Measurements from ENCODE around the gene MT1E.

DNA sequence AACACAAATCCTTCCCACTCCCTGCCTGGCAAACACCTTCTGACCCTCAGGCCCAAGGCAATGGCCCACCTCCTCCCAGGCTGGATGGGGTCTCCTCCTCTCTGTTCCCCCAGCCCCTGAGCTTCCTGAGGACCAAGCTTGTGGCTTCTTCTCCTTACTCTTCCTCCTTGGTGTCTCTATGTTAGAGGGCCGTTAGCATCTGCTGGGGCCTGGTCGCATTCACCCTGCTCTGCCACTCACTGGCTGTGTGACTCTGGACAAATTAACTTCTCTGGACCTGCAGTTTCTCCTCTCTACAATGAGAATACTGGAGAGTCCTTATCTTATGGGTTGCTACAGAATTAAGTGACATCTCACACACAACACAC, 17.9 kb upstream of the MT1E start:
- TF ChIP-seq, protein P1, sequence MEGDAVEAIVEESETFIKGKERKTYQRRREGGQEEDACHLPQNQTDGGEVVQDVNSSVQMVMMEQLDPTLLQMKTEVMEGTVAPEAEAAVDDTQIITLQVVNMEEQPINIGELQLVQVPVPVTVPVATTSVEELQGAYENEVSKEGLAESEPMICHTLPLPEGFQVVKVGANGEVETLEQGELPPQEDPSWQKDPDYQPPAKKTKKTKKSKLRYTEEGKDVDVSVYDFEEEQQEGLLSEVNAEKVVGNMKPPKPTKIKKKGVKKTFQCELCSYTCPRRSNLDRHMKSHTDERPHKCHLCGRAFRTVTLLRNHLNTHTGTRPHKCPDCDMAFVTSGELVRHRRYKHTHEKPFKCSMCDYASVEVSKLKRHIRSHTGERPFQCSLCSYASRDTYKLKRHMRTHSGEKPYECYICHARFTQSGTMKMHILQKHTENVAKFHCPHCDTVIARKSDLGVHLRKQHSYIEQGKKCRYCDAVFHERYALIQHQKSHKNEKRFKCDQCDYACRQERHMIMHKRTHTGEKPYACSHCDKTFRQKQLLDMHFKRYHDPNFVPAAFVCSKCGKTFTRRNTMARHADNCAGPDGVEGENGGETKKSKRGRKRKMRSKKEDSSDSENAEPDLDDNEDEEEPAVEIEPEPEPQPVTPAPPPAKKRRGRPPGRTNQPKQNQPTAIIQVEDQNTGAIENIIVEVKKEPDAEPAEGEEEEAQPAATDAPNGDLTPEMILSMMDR (IDR thresholded peaks at IDR 0.05), result no peak
- TF ChIP-seq POLR2A (IDR thresholded peaks at IDR 0.05), result no peak

All from Peyer's patch (tissue), 4 donors.